ENCODE data around the gene PATJ. TPM values are rescaled to one million over a fixed set of nuclear protein-coding genes. Genes with fewer than 3 reads are reported as not detected.

The PATJ gene
- total RNA-seq, 4 donors from 2014 or later: 119 to 299 (median 149) TPM

DNA sequence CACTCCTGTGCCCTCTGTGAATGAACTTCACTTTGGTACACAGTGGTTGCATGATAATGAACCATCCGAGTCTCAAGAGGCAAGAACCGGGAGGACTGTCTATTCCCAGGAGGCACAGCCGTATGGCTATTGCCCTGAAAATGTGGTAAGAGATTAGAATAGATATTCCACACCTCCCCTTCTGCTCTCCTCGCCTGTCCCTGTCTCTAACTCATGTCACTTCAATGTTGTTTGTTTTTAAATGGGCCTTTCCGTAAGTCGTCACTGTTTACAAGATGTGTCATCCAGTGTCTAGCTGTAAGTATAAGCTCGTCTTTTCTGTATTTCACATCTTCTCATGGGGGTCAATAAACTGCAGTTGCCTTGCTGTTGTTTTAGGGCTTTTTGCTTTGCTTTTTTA is 122.2 kb downstream of the PATJ start:
- in situ Hi-C loops (cut with MboI; ENCODE audit: low pct_ligation_motif_present in 1 of 4, low pct_unique_long_range_greater_than_20kb in 1 of 4, low sequenced_read_pairs in 3 of 4) (loop anchor here in 3 of 4 donors (25.0 kb wide), 3 partner anchors 402 to 1877 kb away; no protein-coding TSS in a partner anchor), intact Hi-C loops (cut with DNase I; ENCODE audit: low total_unique reads) (no loop called here)
- H3K27me3 ChIP-seq: no peaks in the 10 kb centered on the region
- H3K9me3 ChIP-seq: no peaks in the 10 kb centered on the region
- TF ChIP-seq EP300 (IDR thresholded peaks at IDR 0.05; ENCODE audit: low read depth) (no peak), POLR2A (IDR thresholded peaks at IDR 0.05) (no peak), POLR2AphosphoS5 (IDR thresholded peaks at IDR 0.05) (no peak)
- TF ChIP-seq, protein P1, sequence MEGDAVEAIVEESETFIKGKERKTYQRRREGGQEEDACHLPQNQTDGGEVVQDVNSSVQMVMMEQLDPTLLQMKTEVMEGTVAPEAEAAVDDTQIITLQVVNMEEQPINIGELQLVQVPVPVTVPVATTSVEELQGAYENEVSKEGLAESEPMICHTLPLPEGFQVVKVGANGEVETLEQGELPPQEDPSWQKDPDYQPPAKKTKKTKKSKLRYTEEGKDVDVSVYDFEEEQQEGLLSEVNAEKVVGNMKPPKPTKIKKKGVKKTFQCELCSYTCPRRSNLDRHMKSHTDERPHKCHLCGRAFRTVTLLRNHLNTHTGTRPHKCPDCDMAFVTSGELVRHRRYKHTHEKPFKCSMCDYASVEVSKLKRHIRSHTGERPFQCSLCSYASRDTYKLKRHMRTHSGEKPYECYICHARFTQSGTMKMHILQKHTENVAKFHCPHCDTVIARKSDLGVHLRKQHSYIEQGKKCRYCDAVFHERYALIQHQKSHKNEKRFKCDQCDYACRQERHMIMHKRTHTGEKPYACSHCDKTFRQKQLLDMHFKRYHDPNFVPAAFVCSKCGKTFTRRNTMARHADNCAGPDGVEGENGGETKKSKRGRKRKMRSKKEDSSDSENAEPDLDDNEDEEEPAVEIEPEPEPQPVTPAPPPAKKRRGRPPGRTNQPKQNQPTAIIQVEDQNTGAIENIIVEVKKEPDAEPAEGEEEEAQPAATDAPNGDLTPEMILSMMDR (IDR thresholded peaks at IDR 0.05): no peak
- no peak for DNase-seq
- H3K36me3 ChIP-seq: peaks cover 0 to 16% (median 7%) of the 10 kb centered on the region in 4 donors
- WGBS, 2 donors (ENCODE audit: low coverage in 1 of 2): 77 to 79% methylated on average over 7 of the region's 7 CpGs
- H3K4me3 ChIP-seq: no peak overlapping the region
- H3K4me1 ChIP-seq: no peaks in the 10 kb centered on the region
- no peak overlapping the region for H3K27ac ChIP-seq

GRCh38 chr1:61865646-61866220 is 123.5 kb downstream of the PATJ start:
- Histone ChIP-seq H3K4me3 (no peak overlapping the region), H3K27me3 (no peaks in the 10 kb centered on the region), H3K36me3 (peaks cover 0 to 16% (median 7%) of the 10 kb centered on the region in 4 donors), H3K9me3 (no peaks in the 10 kb centered on the region), H3K4me1 (no peaks in the 10 kb centered on the region), H3K27ac (no peak overlapping the region)
- DNase-seq: no peak
- intact Hi-C loops (cut with DNase I; ENCODE audit: low total_unique reads) (no loop called here), in situ Hi-C loops (cut with MboI; ENCODE audit: low pct_ligation_motif_present in 1 of 4, low pct_unique_long_range_greater_than_20kb in 1 of 4, low sequenced_read_pairs in 3 of 4) (loop anchor here in 3 of 4 donors (25.0 kb wide), 3 partner anchors 403 to 1878 kb away; no protein-coding TSS in a partner anchor)
- no peak for TF ChIP-seq POLR2A (IDR thresholded peaks at IDR 0.05)
- no peak for TF ChIP-seq POLR2AphosphoS5 (IDR thresholded peaks at IDR 0.05)
- no peak for TF ChIP-seq EP300 (IDR thresholded peaks at IDR 0.05; ENCODE audit: low read depth)
- TF ChIP-seq, protein P1 (IDR thresholded peaks at IDR 0.05): no peak
- 90 to 92% methylated on average over 2 to 4 of the region's 4 CpGs for WGBS, 2 donors (ENCODE audit: low coverage in 1 of 2)

DNA sequence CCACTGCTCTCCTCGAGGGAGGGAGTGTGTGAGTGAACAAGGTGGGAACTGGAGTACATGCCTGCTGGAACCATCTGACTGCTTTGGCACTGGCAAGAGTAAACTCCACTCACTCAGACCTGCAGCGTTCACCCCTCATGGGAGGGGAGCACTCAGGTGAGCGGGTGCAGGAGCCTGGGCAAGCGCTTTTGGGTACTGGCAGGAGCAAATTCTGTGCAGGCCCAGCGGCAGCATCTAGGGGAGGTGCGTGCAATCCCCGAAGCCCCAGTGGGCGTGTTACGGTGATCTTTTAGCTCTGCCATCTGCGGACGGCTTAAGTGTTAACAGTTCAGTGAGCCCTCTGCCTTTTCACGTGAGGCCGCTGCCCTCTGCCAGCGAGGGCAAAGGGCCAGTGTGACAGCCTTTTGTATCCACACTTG is 127.4 kb downstream of the PATJ start:
- H3K4me3 ChIP-seq: no peak overlapping the region
- no peak overlapping the region for H3K27ac ChIP-seq
- in situ Hi-C loops (cut with MboI; ENCODE audit: low pct_ligation_motif_present in 1 of 4, low pct_unique_long_range_greater_than_20kb in 1 of 4, low sequenced_read_pairs in 3 of 4): loop anchor here in 3 of 4 donors (25.0 kb wide), 3 partner anchors 407 to 1882 kb away; no protein-coding TSS in a partner anchor
- no peaks in the 10 kb centered on the region for H3K4me1 ChIP-seq
- H3K27me3 ChIP-seq: no peaks in the 10 kb centered on the region
- WGBS, 2 donors (ENCODE audit: low coverage in 1 of 2): 96 to 100% methylated on average over 1 to 14 of the region's 14 CpGs
- no peaks in the 10 kb centered on the region for H3K9me3 ChIP-seq
- TF ChIP-seq POLR2AphosphoS5 (IDR thresholded peaks at IDR 0.05): no peak
- no peak for TF ChIP-seq POLR2A (IDR thresholded peaks at IDR 0.05)
- TF ChIP-seq, protein P1 (IDR thresholded peaks at IDR 0.05): no peak
- no peak for TF ChIP-seq EP300 (IDR thresholded peaks at IDR 0.05; ENCODE audit: low read depth)
- intact Hi-C loops (cut with DNase I; ENCODE audit: low total_unique reads): no loop called here
- no peak for DNase-seq
- H3K36me3 ChIP-seq: peaks cover 0 to 10% (median 3%) of the 10 kb centered on the region in 4 donors

DNA sequence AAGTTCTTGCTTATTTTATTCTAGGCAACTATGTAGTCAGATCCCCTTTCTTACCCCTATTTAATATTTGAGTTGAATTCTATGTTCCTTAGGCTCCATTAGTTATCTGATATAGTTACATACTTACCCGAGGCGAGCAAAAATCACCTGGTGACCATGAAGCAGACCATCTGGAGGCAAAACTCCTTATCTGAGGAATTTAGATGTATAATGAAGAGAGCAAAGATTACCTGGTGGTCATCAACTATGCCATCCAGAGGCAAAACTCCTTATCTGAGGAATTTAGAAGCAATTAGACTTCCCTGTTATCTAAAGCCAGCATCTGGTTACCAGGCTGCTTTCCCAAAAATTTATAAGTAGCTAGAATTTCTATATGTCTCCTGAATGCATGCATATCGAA is 129.9 kb downstream of the PATJ start:
- WGBS, 2 donors (ENCODE audit: low coverage in 1 of 2): 97% methylated on average over 3 of the region's 3 CpGs; no CpG with 5 or more reads in 1 of the 2 donors
- Histone ChIP-seq H3K27ac (no peak overlapping the region), H3K27me3 (no peaks in the 10 kb centered on the region), H3K4me3 (no peak overlapping the region), H3K4me1 (no peaks in the 10 kb centered on the region), H3K36me3 (peaks cover 0 to 27% (median 0%) of the 10 kb centered on the region in 4 donors), H3K9me3 (no peaks in the 10 kb centered on the region)
- in situ Hi-C loops (cut with MboI; ENCODE audit: low pct_ligation_motif_present in 1 of 4, low pct_unique_long_range_greater_than_20kb in 1 of 4, low sequenced_read_pairs in 3 of 4) (loop anchor here in 3 of 4 donors (25.0 kb wide), 3 partner anchors 410 to 1885 kb away; no protein-coding TSS in a partner anchor), intact Hi-C loops (cut with DNase I; ENCODE audit: low total_unique reads) (no loop called here)
- no peak for TF ChIP-seq EP300 (IDR thresholded peaks at IDR 0.05; ENCODE audit: low read depth)
- TF ChIP-seq POLR2A (IDR thresholded peaks at IDR 0.05): no peak
- TF ChIP-seq POLR2AphosphoS5 (IDR thresholded peaks at IDR 0.05): no peak
- TF ChIP-seq, protein P1 (IDR thresholded peaks at IDR 0.05): no peak
- DNase-seq: no peak
